ENCODE results near the gene PROM1. TPM values are rescaled to one million over a fixed set of nuclear protein-coding genes. Genes with fewer than 3 reads are reported as not detected.

Gene PROM1
- total RNA-seq, 1 experiment from 2014 or later = 17.7 TPM

- TF ChIP-seq ZFX (IDR thresholded peaks at IDR 0.05) (no peak), SIN3A (IDR thresholded peaks at IDR 0.05; ENCODE audit: low read depth) (no peak), TCF7L2 (IDR thresholded peaks at IDR 0.05; ENCODE audit: borderline replicate concordance, extremely low read depth, insufficient read depth, insufficient read length) (no peak), YY1 (IDR thresholded peaks at IDR 0.05; ENCODE audit: extremely low read depth, insufficient replicate concordance, low read depth, low read length) (no peak), ATF3 (IDR thresholded peaks at IDR 0.05) (no peak), ZNF274 (IDR thresholded peaks at IDR 0.05; ENCODE audit: low read depth, low read length) (no peak), RAD21 (IDR thresholded peaks at IDR 0.05; ENCODE audit: low read depth) (no peak), ZBTB33 (IDR thresholded peaks at IDR 0.05; ENCODE audit: extremely low read depth, insufficient replicate concordance, low read length) (no peak), EZH2phosphoT487 (IDR thresholded peaks at IDR 0.05; ENCODE audit: borderline replicate concordance) (no peak), SP1 (IDR thresholded peaks at IDR 0.05; ENCODE audit: low read depth) (no peak), POLR2A (IDR thresholded peaks at IDR 0.05; ENCODE audit: borderline replicate concordance, extremely low read depth, insufficient read depth, insufficient read length) (no peak), ELF1 (IDR thresholded peaks at IDR 0.05; ENCODE audit: borderline replicate concordance, low read depth) (no peak), REST (IDR thresholded peaks at IDR 0.05; ENCODE audit: low read depth) (no peak), POLR2AphosphoS5 (IDR thresholded peaks at IDR 0.05; ENCODE audit: low read depth, low read length) (no peak), CBX3 (IDR thresholded peaks at IDR 0.05; ENCODE audit: low read depth) (no peak), EZH2 (IDR thresholded peaks at IDR 0.05) (no peak), SRF (IDR thresholded peaks at IDR 0.05; ENCODE audit: low read depth) (no peak), CTCF (IDR thresholded peaks at IDR 0.05 in 2 of 3, conservative IDR thresholded peaks at IDR 0.05 in 1 of 3; ENCODE audit: borderline replicate concordance in 1 of 3, insufficient read depth in 1 of 3, low read depth in 2 of 3, low read length in 2 of 3) (no peak)
- no peak for ATAC-seq
- Histone ChIP-seq H2AFZ (ENCODE audit: low read depth, low read length, poor library complexity, severe bottlenecking) (no peak overlapping the region), H3K79me2 (ENCODE audit: insufficient read depth, low read length) (no peaks in the 10 kb centered on the region), H3K27ac (ENCODE audit: low read depth, low read length) (no peak overlapping the region), H3K27me3 (ENCODE audit: insufficient read depth, low read length) (no peaks in the 10 kb centered on the region), H3K4me3 (replicated peaks in 1 of 2; ENCODE audit: low read depth in 1 of 2, low read length in 2 of 2) (no peak overlapping the region), H3K9me2 (ENCODE audit: insufficient read depth) (no peaks in the 10 kb centered on the region), H3K4me2 (ENCODE audit: low read length) (no peak overlapping the region), H3K36me3 (ENCODE audit: control insufficient read depth in 1 of 2, insufficient read depth in 2 of 2, low read length in 2 of 2) (no peaks in the 10 kb centered on the region), H4K20me1 (ENCODE audit: insufficient read depth) (no peaks in the 10 kb centered on the region), H3K9me3 (ENCODE audit: control insufficient read depth in 1 of 2, insufficient read depth in 1 of 2, low read depth in 1 of 2, low read length in 2 of 2) (no peaks in the 10 kb centered on the region), H3K9ac (ENCODE audit: low read length) (no peak overlapping the region), H3K4me1 (ENCODE audit: control insufficient read depth in 1 of 2, insufficient read depth in 2 of 2, low read length in 2 of 2) (peaks cover 11 to 22% of the 10 kb centered on the region in 2 experiments)
- no peak for DNase-seq (ENCODE audit: low read depth, low spot score)
- POLR2A ChIA-PET = interaction anchor here (1.5 kb wide), 1 partner anchor 60 kb away, joined by 3 read pairs; no protein-coding TSS in a partner anchor
- CTCF ChIA-PET = interaction anchor here (1.0 to 1.8 kb wide), 2 partner anchors 14 to 59 kb away, joined by 4 to 8 read pairs; no protein-coding TSS in a partner anchor
- RAD21 ChIA-PET (ENCODE audit: low non-redundant PET in 1 of 2, low total read pairs in 2 of 2, uncharacterized antibody in 2 of 2, unreplicated experiment in 2 of 2) = no interaction called here
- no TSS peak for BruUV-seq (replicated peaks)
- intact Hi-C loops (cut with micrococcal nuclease) = no loop called here
Observed at GRCh38 chr4:15942283-15942682, 141.5 kb downstream of the PROM1 start.

Data from HCT116 (cell line).